Embryonic facial prominence (tissue), 1 donor: ENCODE results near the gene DNAAF3.

Source experiments
- DNase-seq: peaks from one replicate; pipeline ENCODE4 v3.0.0-alpha.2; 2016; ENCODE audit errors: extremely low spot score

Gene DNAAF3

GRCh38 chr19:55116859-55117662 lies 49.4 kb downstream of the DNAAF3 start, which contains the start of gene PPP1R12C:
Gene PPP1R12C (minus strand): TSS chr19:55117637. CDS start chr19:55117543, 94 bp downstream.
- no peak for DNase-seq

- DNase-seq: no peak
These were observed 50.1 kb downstream of the DNAAF3 start for GRCh38 chr19:55116232-55116858.

GRCh38 chr19:55115446-55116065 lies 50.9 kb downstream of the DNAAF3 start:
- DNase-seq: no peak

GRCh38 chr19:55114566-55115145 lies 51.8 kb downstream of the DNAAF3 start:
- no peak for DNase-seq

- DNase-seq: peak; percentile 80
These were observed 52.8 kb downstream of the DNAAF3 start for GRCh38 chr19:55113570-55114039.

- no peak for DNase-seq
These were observed 53.4 kb downstream of the DNAAF3 start for GRCh38 chr19:55112777-55113569.

- no peak for DNase-seq
These were observed 54.1 kb downstream of the DNAAF3 start for GRCh38 chr19:55112246-55112776.

- DNase-seq: no peak
These were observed 55.1 kb downstream of the DNAAF3 start for GRCh38 chr19:55111238-55111831.

DNA sequence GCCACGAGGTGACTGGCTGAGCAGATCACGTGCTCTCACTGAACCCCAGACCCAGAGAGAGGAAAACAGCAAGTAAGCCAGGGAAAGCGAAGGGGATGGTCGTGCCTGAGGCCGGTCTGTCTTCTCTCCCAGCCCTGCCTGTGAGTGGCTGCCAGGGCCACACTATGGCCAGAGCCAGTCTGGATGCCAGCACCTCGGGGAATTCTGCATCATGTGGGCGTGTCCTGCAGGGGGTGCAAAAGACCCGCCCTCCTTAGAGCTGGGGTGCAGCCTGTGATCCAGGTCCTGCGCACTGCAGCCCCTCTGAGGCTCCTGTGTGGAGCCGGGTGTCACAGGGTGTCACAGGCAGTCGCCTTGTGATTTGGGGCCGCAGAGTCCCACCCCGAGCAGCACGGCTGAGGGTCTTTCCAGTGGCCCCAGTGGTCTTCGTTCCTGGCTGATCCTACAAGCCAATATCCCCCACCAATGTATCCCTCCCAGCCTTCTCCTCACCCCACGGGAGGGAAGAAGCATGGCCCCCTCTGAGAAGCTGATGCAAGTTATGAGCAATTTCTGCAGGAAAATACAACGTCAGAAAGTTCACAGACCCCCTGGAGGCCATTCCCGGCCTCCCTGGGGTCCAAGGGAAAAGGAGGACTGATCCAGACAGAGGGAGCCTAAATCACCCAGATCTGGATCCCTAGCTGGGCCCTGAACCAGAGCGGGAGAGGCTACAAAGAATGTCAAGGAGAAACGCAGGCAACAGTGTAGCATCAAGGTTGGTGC lies 56.7 kb downstream of the DNAAF3 start:
- no peak for DNase-seq
